OCI-LY7 (cell line): Measurements from ENCODE around the gene AAK1. TPM values are rescaled to one million over a fixed set of nuclear protein-coding genes. Genes with fewer than 3 reads are reported as not detected.

Experiments used
- BruUV-seq: library from RNA; stranded (reverse); fragments of 400-500 nt; replicated peaks from 2 replicates; lab custom pipeline; 2021; lab: Mats Ljungman, UMichigan
- CTCF ChIA-PET: fragments of 300-600 bp; sonication (Branson Sonifier 250); formaldehyde crosslinking; loops from one replicate; lab custom pipeline; 2022; ENCODE audit warnings: antibody characterized with exemption; ENCODE audit not compliant: unreplicated experiment; lab: Charles Lee
- POLR2A ChIA-PET: fragments of 300-600 bp; sonication (Branson Sonifier 250); formaldehyde crosslinking; loops from one replicate; lab custom pipeline; 2022; ENCODE audit warnings: antibody characterized with exemption; lab: Charles Lee
- DNase-seq: peaks from one replicate; pipeline ENCODE4 v3.0.0-alpha.2; 2015; ENCODE audit warnings: low spot score
- H2AFZ ChIP-seq: fragments of 200-600 bp; sonication (generic), shearing (Covaris generic); 2 replicates; pipeline ENCODE4 v1.6.1; 2014; ENCODE audit warnings: mild to moderate bottlenecking, antibody characterized with exemption, low read length, moderate library complexity
- H3K27ac ChIP-seq: fragments of 200-600 bp; sonication (generic); 2 replicates; pipeline ENCODE4 v1.5.1; 2014; ENCODE audit warnings: mixed run types, low read depth, mild to moderate bottlenecking, moderate library complexity, low read length, inconsistent platforms; ENCODE audit not compliant: poor library complexity, severe bottlenecking
- H3K36me3 ChIP-seq: fragments of 200-600 bp; sonication (generic); 2 replicates; pipeline ENCODE4 v1.6.1; 2014; ENCODE audit warnings: mild to moderate bottlenecking, antibody characterized with exemption, low read length, moderate library complexity, mixed read lengths; ENCODE audit not compliant: insufficient read depth
- H3K4me1 ChIP-seq: fragments of 200-600 bp; sonication (generic); 2 replicates; pipeline ENCODE4 v1.5.1; 2014; ENCODE audit warnings: mild to moderate bottlenecking, low read length; ENCODE audit not compliant: insufficient read depth, poor library complexity, severe bottlenecking
- H3K4me2 ChIP-seq: fragments of 200-600 bp; sonication (generic); 2 replicates; pipeline ENCODE4 v1.6.1; 2014; ENCODE audit warnings: mild to moderate bottlenecking, low read length
- H3K4me3 ChIP-seq: fragments of 200-600 bp; sonication (generic); 2 replicates; pipeline ENCODE4 v1.5.1; 2014; ENCODE audit warnings: mild to moderate bottlenecking, low read depth, low read length; ENCODE audit not compliant: poor library complexity, severe bottlenecking
- H3K79me2 ChIP-seq: fragments of 200-600 bp; sonication (generic); 2 replicates; pipeline ENCODE4 v1.6.1; 2016; ENCODE audit warnings: low read depth, mild to moderate bottlenecking, low read length, moderate library complexity, mixed read lengths; ENCODE audit not compliant: insufficient read depth
- H3K9me2 ChIP-seq: fragments of 200-600 bp; sonication (generic); 2 replicates; pipeline ENCODE4 v1.6.1; 2016; ENCODE audit warnings: mild to moderate bottlenecking, low read length, mixed read lengths; ENCODE audit not compliant: insufficient read depth
- H3K9me3 ChIP-seq: fragments of 200-600 bp; sonication (generic); 2 replicates; pipeline ENCODE4 v1.6.1; 2014; ENCODE audit warnings: mild to moderate bottlenecking, mixed run types, low read length, mixed read lengths
- H4K20me1 ChIP-seq: fragments of 200-600 bp; sonication (generic); 2 replicates; pipeline ENCODE4 v1.6.1; 2014; ENCODE audit warnings: mild to moderate bottlenecking, antibody characterized with exemption, low read length, moderate library complexity, mixed read lengths; ENCODE audit not compliant: insufficient read depth
- CTCF ChIP-seq: fragments of 200-600 bp; sonication (generic); conservative IDR thresholded peaks from 2 replicates; pipeline ENCODE4 v1.5.1; 2014; ENCODE audit warnings: mild to moderate bottlenecking, antibody characterized with exemption, low read length, moderate library complexity, mixed read lengths
- EZH2phosphoT487 ChIP-seq: fragments of 200-600 bp; sonication (generic); IDR thresholded peaks from 2 replicates; pipeline ENCODE4 v1.6.1; 2018; ENCODE audit warnings: low read depth, borderline replicate concordance, mild to moderate bottlenecking, mixed run types, antibody characterized with exemption, low read length, moderate library complexity, mixed read lengths
- intact Hi-C: fragments of 100-400 bp; cut with micrococcal nuclease; formaldehyde crosslinking; loops from one replicate; pipeline ENCODE4 v1.10.0; 2022; ENCODE audit not compliant: unreplicated experiment
- total RNA-seq, 2 experiments: library from RNA; depleted of rRNA in 1 of 2; stranded (reverse); fragments of >200 nt in 1 of 2; shearing (Covaris generic) in 1 of 2; gene quantifications; 2 replicates each; pipeline ENCODE4 v1.2.3, GENCODE V29; 2014 to 2022

Gene AAK1
- total RNA-seq, 2 experiments from 2014 or later = 8.3 to 8.5 TPM

- POLR2A ChIA-PET = interaction anchor here (1.6 kb wide), 1 partner anchor 11 kb away, joined by 3 read pairs; no protein-coding TSS in a partner anchor
- TF ChIP-seq CTCF (no peak), EZH2phosphoT487 (no peak)
- no peak for DNase-seq
- Histone ChIP-seq H3K9me3 (no peaks in the 10 kb centered on the region), H3K4me2 (no peak overlapping the region), H3K36me3 (no peaks in the 10 kb centered on the region), H3K79me2 (no peaks in the 10 kb centered on the region), H3K4me1 (peaks cover 8% of the 10 kb centered on the region), H2AFZ (no peak overlapping the region), H3K4me3 (no peak overlapping the region), H4K20me1 (no peaks in the 10 kb centered on the region), H3K27ac (no peak overlapping the region), H3K9me2 (no peaks in the 10 kb centered on the region)
- no TSS peak for BruUV-seq
- CTCF ChIA-PET = no interaction called here
- intact Hi-C loops = no loop called here
Observed at GRCh38 chr2:69638630-69639029, 4.9 kb downstream of the AAK1 start.

GRCh38 chr2:69637923-69638322, 5.6 kb downstream of the AAK1 start:
- TF ChIP-seq CTCF (no peak), EZH2phosphoT487 (no peak)
- Histone ChIP-seq H3K4me2 (no peak overlapping the region), H3K9me2 (no peaks in the 10 kb centered on the region), H3K4me1 (peaks cover 6% of the 10 kb centered on the region), H4K20me1 (no peaks in the 10 kb centered on the region), H3K27ac (no peak overlapping the region), H3K4me3 (no peak overlapping the region), H2AFZ (no peak overlapping the region), H3K36me3 (no peaks in the 10 kb centered on the region), H3K9me3 (no peaks in the 10 kb centered on the region), H3K79me2 (no peaks in the 10 kb centered on the region)
- ChIA-PET CTCF (no interaction called here), POLR2A (interaction anchor here (0.7 to 1.6 kb wide), 2 partner anchors 10 to 201 kb away, joined by 3 read pairs; partner anchors contain the start of gene NFU1)
- no peak for DNase-seq
- BruUV-seq = no TSS peak
- intact Hi-C loops = no loop called here

GRCh38 chr2:69636395-69636794, 7.1 kb downstream of the AAK1 start:
- Histone ChIP-seq H3K27ac (no peak overlapping the region), H2AFZ (no peak overlapping the region), H3K79me2 (no peaks in the 10 kb centered on the region), H3K9me3 (no peaks in the 10 kb centered on the region), H4K20me1 (no peaks in the 10 kb centered on the region), H3K4me2 (no peak overlapping the region), H3K9me2 (no peaks in the 10 kb centered on the region), H3K36me3 (no peaks in the 10 kb centered on the region), H3K4me3 (no peak overlapping the region), H3K4me1 (no peaks in the 10 kb centered on the region)
- no peak for DNase-seq
- TF ChIP-seq CTCF (no peak), EZH2phosphoT487 (no peak)
- intact Hi-C loops = no loop called here
- POLR2A ChIA-PET = no interaction called here
- CTCF ChIA-PET = no interaction called here
- no TSS peak for BruUV-seq
